CD4-positive, alpha-beta T cell treated with Interleukin-10 for 1 hour (primary cell): ENCODE results near the gene SLC19A2.

ENCODE experiments used
- DNase-seq: peaks from one replicate; pipeline ENCODE4 v3.0.0-alpha.2; 2020

SLC19A2 gene

DNA sequence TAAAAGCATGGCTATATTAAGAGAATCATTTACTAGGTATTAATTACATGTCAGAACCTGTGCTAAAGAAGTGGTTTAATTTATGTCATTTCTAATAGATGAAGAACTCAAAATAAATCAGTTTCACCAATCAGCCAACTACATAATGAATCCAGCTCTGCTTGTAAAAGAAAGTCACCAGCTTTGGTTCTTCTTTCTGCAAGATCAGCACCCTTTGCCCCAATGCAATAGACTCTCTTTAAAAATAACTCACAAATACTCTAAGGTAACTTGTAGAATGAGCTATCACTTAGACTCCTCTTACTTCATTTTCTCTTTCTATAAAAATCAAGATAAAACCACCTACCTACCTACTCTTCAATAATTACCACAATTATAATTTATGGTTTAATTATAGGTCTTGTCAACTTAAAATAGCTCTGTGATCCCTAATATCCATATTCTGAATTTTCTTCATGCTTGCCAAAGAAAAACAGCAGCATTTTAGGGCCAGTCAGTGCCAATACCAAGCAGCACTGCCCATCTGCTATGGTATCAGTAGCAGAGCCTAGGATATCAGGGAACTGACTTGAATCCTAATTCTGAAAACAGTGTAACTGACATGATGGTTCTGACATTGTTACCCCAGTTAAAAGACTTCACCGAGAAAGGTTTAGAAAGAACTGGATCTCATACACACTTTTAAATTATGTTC lies 11.3 kb downstream of the SLC19A2 start:
- no peak for DNase-seq

DNA sequence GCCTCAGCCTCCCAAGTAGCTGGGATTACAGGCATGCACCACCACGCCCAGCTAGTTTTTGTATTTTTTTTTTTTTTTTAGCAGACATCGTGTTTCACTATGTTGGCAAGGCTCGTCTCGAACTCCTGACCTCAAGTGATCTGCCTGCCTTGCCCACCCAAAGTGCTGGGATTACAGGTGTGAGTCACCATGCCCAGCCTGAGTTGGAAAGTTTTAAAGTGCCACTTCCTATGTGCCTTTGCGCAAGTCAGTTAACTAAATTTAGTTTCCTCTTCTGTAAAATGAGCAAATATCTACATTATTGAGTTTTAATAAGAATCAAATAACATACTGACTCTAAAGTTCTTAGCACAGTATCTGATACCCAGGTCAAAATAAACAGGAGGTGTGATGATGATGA lies 12.4 kb downstream of the SLC19A2 start:
- no peak for DNase-seq

DNA sequence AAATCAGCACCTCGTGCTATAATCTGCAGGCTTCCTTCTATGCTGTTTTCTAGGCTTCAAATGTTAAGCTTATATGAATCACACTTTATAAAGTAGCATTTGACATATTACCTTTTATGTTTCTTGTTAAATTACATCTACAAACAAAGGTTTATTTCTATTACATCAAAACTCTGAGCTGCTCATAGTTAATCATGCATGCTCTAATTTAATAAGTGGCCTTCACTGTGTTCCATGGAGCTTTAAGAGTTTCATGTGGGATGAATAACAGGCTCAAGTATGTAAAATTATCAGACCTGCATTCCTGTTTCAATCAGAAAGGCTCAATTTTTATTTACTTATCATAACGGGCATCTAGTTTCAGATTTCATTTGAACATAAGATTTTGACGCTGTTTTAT lies 13.0 kb downstream of the SLC19A2 start:
- DNase-seq: no peak

DNA sequence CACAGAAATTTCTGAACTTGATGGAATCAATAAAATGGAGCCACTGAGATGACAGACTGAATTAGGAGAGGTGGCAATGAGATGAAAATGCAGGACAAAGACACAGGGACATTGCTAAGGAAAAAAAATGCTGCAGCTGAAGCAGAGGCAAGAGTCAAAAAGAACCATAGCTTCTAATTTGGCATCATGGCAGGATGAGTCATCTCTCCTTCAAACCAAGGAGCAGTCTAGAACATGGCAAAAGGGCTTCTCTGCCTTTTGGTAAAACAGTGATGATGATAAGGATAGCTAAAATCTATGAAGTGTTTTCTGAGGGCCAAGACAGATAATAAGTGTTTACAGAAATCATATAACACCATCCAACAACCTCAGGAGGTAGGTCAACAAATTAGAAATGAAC lies 16.8 kb downstream of the SLC19A2 start:
- no peak for DNase-seq

DNA sequence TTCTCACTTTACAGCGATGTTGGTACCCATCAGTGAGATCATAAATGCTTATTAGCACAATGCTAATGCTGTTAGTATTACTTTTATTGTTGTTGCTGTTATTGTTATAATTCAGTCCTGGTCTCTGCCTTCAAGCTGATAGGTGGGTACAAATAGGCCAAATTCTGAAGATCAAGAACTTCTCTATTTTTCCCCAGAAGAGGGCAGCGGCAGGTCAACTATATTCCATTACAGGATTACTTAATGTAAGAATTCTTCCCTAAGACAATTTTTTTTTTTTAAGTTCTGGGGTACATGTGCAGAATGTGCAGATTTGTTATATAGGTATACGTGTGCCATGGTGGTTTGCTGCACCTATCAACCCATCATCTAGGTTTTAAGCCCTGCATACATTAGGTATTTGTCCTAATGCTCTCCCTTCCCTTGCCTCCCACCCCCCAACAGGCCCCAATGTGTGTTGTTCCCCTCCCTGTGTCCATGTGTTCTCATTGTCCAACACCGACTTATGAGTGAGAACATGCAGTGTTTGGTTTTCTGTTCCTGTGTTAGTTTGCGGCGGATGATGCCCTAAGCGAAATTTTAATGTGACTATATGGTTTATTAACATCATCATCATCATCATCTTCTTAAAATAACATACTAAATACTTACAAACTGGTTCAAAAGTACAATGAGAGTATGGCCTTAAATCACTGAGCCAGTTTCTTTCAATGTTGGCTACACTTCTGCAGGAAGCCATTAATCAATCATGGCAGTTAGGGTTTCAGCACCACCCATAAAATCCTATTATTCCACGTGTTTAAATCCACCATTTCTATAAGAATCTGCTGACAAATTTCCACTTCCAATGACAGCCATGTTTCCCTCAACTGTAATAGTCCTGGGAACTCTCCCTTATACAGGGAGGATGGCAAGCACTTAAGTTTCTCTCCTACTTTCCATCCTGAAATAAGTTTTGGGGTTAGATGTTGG lies 19.2 kb downstream of the SLC19A2 start:
- peak; percentile 41 for DNase-seq

DNA sequence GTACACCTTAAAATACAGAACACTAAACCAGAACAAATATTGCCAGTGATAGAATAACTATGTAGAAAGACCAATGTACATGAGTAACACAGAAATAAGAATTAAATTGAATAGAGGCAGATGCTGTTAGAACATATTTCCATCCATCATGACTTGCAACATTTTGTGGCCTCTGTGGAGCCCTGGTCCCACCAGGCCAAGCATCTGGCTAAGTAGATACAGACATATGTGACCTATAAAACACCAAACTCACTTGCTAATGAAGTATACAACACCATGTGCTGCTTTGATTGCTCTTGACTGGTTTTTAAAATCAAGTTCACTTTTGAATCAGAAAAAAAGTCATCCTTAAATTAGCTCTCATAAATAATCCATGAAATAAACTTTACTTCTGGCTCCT lies 20.5 kb downstream of the SLC19A2 start:
- DNase-seq: no peak

DNA sequence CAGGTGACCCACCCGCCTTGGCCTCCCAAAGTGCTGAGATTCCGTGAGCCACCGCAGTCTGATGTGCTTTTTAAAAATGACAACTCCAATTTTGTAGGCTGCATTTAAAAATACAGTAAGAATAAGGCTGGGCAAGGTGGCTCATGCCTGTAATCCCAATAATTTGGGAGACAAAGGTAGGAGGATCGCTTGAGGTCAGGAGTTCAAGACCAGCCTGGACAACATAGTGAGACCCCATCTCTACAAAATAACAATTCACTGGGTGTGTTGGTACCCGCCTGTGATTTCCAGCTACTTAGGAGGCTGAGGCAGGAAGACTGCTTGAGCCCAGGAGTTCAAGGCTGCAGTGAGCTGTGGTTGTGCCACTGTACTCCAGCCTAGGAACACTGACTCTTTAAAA lies 23.4 kb downstream of the SLC19A2 start:
- no peak for DNase-seq

DNA sequence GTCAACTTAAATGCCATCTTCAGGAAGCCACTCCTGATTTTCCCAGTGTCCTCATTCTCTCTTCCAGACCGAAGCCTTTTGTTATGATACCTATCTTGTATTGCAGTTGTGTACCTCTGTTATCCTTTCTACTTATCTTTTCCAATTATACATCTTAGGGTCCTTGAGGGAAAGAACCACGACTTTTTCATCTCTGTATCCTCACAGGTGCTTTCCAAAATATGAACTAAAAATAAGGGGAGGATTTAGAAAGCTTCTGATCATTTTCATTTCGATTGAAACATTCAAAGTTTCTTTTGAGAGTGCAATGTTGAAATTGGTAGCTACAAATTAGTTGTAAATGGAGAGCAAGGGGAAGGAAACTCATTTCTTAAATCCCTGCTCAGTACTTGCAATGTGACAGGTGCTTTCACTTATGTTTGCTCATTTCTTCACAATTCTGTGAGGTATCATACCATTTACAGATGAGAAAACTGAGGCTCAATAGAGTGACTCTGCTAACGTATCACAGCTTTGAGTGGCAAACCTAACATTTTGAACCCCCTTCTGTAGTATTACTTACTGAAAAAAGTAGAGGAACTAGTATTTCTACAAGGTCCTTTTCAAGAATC lies 24.2 kb downstream of the SLC19A2 start:
- no peak for DNase-seq

DNA sequence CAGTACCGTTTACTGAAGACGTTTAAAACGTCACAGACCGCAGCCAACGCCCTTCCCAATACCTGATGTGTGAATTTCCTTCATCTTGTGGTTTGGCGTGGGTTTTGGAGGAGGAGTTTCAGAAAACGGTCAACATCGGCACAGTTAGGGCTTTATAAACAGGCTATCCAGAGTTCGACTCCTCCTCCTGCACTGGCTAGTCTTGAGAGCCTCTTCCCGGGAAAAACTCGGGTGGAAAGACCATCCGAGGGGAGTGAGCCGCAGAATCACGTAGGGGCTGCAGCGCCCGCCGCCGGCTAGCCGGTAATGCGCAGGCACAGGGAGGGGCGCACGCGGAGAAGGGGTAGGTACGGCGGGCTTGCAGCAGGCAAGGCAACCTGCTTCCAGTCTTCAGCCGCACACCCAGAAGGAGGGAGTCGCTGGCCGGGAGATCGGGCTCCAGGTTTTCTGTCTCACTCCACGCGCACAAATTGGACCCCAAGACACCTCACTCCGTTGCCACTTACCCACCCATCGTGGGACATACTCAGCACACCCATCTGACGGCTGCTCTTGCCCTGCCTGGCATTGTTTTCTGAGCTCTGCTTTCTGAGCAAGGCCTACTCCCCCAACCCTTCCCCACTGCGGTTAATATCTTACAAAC lies 25.4 kb downstream of the SLC19A2 start:
- DNase-seq: peak; percentile 47

DNA sequence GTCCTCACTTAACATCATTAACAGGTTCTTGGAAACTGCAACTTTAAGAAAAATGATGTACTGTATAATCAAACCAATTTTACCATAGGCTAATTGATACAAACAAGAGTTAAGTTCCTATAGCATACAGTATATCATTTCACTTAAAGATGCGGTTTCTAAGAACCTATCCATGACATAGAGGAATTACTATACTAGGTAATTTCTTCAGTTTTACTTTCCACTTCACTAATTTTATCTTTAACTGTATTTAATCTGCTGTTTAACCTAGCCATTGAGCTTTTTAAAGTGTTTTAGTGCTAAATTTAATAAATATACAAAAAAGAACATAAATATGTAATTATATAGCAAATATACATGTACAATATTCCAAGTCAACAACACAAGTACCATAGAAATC lies 28.3 kb downstream of the SLC19A2 start:
- no peak for DNase-seq

DNA sequence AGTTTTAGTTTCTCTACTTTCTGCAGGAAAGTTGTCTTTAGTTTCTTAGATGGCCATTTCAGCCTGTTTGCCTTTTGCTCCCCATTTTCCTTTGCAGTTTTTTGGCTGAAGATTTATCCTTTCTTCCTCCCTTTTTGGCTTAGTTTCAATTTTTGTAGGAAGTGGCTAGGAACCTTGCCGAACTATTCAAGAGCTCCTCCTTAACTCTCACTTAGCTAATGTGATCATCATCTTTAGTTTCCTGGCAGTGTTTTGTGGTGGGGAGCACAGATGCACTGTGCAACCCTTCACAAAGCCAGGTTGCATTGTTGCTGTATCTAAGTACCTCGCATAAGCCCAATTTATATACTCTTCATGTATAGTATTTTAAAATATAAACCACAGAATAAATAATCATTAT lies 29.7 kb downstream of the SLC19A2 start:
- no peak for DNase-seq

DNA sequence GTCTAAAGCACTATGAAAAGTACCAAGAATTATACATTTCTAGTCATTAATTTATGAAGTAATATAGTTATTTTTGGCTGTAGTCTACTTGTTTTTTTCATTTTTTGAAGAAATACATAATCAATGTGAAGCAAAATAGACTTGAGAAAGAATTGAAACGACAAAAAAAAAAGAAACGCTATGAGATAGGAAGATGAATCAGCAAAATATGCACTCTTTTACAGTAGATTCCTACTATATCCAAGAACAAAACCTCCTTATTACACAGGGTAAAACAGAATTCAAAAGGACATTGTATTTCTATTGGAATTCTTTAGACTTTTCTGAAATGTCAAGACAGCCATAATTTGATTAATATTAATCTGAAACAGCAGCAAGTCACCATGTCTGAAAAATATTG lies 32.8 kb downstream of the SLC19A2 start:
- DNase-seq: no peak

DNA sequence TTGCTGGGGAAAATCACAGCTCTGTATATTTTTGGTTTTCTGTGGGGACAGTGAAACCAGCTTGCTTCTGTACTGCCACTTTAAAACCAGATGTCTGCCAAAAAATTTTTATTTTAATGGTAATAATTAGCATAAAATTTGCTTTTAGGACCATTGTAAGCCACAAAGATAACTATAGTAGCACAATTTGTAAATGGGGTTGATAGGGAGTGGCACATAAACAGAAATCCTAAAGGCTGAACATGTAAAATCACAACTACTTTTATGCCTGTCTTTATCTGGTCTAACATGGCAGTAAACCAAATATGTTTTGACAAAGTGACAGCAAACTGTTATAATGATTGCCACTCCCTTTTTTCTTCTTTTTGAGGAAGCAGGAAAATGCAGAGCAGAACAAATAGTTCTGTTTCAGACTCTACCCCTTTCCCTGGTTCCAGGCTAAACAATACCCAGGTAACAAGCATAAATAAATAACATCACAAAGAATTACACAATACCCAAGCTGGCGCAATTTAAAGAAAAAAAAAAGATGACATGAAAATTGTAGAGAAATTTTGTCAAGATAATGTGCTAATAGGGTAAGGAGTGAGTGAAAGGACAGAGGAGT lies 34.4 kb downstream of the SLC19A2 start:
- no peak for DNase-seq

DNA sequence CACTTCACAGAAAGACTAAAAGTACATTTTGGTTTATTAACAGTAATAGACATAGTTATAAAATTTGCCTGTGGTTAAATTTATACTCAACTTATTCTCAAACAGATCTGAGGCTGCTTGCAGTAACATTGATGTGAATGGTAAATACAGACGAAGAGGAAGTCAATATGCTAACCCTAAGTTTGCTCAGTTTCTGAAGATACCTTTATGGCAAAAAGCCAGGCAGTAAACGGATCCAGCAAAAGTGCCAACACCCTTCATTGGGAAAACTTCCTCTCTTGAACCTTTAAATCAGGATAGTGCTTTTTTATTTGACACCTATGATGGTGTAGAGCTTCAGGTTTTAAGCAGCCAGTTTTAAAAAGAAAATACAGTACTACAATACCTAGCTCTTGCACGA lies 41.8 kb downstream of the SLC19A2 start:
- no peak for DNase-seq

DNA sequence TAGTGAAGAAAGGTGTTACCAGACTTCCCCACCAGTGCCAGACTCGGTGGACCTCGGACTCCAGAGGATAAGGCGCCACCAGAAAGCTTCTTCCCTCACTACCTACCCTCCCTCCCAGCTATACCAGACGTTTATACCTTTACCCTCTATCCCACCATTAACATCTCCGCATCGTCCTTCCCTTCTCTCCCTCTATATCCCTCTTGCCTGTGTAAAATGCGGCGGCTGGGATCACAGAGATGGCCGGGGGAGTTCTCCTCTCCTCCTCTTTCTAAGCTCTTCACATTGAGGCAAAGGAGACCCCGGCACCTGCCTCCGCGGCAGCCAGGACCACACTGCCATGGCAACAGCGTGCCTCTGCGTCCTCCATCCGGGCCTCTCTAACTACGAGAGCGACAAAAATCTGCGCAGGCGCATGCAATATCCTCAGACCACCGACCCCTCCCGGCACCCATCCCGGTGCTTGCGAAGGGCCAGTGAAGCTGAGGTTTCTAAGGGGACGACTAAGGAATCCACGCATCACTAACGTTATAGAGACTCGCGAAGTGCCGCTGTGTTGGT lies 58.6 kb downstream of the SLC19A2 start, which contains the start of gene CCDC181:
CCDC181 (minus strand) TSS at position 394 of the 561 bp plus-strand sequence. CDS start 2,547 bp downstream, outside the sequence.
- DNase-seq: peak; percentile 66

DNA sequence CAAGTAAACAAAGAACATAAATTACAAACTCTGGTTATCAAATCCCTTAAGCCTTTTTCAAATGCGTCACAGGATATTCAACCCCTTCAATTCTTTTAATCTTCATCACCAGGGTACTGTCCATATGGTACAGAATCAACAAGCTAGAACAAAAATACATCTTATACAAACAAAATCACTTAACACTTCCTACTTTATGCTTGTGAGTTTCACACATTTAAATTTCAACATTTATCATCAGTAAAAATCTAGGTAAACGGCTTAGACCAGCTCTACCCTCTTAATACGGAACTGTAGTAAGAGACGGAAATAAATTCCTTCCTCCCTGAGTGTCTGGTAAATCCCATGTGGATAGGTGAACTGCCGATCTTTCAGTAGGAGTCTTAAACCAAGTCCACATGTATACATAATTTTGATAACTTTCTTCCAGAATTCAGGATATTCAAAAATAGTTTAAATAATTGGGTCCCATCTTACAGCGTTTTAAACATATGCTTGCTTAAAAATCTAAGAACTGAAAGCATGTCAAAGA lies 59.5 kb downstream of the SLC19A2 start:
- DNase-seq: no peak

DNA sequence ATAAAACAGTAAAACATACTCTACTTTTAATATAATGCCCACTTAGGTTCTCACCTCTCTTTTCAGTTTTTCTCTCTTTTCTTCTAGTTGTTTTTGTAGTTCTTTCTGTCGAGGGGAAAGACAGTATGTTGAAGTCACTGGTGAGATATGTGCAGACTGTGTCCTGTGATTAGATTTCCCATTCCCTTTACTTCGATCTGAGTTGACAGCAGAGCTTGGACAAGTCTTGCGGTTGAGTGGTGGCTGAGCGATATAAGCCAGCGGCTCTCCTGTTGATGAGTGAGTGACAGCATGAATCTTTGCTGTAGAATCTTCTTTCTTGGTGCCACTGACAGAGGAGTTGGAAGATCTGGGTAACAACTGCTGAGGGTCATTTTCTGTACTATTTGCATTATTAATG lies 64.4 kb downstream of the SLC19A2 start:
- no peak for DNase-seq

DNA sequence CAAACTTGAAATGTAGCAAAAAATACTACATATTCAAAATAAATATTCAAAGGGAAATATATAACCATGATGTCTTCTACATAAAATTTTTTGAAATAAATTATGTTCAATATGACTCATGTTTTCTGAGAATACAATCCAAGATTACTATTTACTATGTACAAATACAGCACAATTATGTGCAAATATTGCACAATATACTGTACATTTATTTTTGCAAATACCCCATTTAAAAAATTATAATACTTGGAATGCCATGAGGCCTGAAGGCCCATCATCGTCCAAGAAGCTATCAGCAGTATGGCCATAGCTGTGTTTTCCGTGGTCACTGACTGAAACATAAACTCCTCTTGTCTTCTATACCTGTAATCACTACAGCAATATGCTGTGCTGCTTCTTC lies 70.8 kb downstream of the SLC19A2 start:
- DNase-seq: no peak
